Epithelial cell of proximal tubule (primary cell): ENCODE data around the gene MATR3. TPM values are rescaled to one million over a fixed set of nuclear protein-coding genes. Genes with fewer than 3 reads are reported as not detected.

Experiments used
- DNase-seq: peaks from one replicate; pipeline ENCODE4 v3.0.0-alpha.2; 2011; ENCODE audit warnings: low read depth
- H3K4me3 ChIP-seq: 2 replicates; pipeline ENCODE4 v1.5.1; 2011; ENCODE audit warnings: low read depth, mild to moderate bottlenecking, low read length
- CTCF ChIP-seq: conservative IDR thresholded peaks from 2 replicates; pipeline ENCODE4 v1.5.1; 2012; ENCODE audit warnings: low read depth, mild to moderate bottlenecking, low read length
- total RNA-seq: library from RNA; depleted of rRNA; stranded (reverse); fragments of >200 nt; gene quantifications from 2 replicates; pipeline ENCODE4 v1.2.3, GENCODE V29; 2015

MATR3 gene
- total RNA-seq, 1 donor from 2014 or later: 175 TPM

DNA sequence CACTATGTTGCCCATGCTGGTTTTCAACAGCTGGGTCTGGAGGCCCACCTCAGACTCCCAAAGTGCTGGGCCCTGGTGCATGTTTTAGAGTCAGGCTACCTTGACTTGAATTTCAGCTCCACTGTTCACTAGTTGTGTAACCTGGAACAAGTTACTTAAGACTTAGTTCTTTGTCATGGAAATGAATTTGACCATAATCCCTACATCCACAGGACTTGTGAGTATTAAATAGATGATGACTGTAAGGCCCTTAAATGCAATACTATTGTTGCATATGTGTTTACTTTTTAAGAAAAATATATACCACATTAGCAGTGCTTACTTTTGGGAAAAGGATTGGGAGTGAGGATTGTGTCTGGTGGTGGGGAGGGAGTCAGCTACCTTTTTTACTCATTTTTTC, 64.5 kb downstream of the MATR3 start:
- H3K4me3 ChIP-seq: no peak overlapping the region
- TF ChIP-seq CTCF: no peak
- no peak for DNase-seq

DNA sequence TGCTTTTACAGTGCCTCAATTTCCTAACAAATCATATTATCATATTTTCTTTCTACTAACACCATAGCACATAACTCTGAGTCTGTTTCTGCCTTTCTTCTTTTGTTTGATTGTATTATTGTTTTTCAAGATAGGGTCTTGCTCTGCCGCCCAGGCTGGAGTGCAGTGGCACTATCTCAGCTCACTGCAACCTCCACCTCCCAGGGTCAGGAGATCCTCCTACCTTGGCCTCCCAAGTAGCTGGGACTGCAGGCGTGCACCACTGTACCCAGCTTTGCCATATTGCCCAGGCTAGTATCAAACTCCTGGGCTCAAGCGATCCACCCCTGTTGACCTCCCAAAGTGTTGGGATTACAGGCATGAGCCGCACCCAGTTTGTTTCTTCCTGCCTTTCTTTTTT, 66.8 kb downstream of the MATR3 start:
- no peak for DNase-seq
- no peak for TF ChIP-seq CTCF
- H3K4me3 ChIP-seq: no peak overlapping the region

DNA sequence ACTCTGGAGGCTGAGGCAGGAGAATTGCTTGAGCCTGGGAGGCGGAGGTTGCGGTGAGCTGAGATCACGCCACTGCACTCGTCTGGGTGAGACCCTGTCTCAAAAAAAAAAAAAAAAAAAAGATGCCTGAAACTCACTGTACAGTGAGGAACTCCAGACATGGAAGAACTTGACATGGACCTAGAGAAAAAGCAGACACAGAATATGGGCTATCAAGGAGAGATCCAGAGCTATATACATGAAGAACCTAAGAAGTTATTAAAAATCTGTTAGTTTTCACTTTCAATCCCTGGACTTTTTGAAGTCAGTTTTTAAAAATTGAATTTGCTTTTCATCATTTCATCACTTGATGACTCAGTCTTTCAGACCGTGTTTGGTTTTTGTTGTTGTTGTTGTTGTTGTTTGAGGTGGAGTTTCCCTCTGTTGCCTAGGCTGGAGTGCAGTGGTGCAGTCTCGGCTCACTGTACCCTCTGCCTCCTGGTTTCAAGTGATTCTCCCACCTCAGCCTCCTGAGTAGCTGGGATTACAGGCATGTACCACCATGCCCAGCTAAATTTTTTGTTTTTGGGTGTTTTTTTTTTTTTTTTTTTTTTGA, 68.4 kb downstream of the MATR3 start:
- H3K4me3 ChIP-seq: no peak overlapping the region
- no peak for TF ChIP-seq CTCF
- no peak for DNase-seq

GRCh38 chr5:139363937-139364336, 70.4 kb downstream of the MATR3 start:
- DNase-seq: no peak
- no peak for TF ChIP-seq CTCF
- no peak overlapping the region for H3K4me3 ChIP-seq

DNA sequence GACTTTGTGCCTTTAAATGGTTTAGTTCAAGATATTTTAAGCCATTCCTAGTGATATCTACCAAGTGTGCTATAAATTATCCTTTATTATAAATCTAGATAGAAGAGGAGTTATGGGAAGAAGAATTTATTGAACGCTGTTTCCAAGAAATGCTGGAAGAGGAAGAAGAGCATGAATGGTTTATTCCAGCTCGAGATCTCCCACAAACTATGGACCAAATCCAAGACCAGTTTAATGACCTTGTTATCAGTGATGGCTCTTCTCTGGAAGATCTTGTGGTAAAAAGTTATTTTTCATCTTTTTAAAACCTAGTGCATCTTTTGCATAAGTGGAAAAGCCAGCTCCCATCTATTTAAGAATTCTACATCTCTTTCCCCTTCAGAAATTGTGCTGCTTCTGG, 70.9 kb downstream of the MATR3 start:
- TF ChIP-seq CTCF: no peak
- no peak for DNase-seq
- H3K4me3 ChIP-seq: no peak overlapping the region

DNA sequence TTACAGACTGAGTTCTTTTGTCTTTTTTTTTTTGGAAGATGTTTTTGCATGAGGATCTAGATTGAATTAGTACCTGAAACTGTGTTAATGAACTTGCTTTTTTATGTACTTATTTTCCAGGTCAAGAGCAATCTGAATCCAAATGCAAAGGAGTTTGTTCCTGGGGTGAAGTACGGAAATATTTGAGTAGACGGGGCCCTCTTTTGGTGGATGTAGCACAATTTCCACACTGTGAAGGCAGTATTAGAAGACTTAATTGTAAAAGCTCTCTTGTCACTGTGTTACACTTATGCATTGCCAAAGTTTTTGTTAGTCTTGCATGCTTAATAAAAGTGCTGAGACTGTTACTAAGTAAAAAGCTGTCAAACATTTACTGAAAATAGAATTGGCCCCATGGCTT, 75.1 kb downstream of the MATR3 start:
- DNase-seq: no peak
- H3K4me3 ChIP-seq: no peak overlapping the region
- no peak for TF ChIP-seq CTCF

DNA sequence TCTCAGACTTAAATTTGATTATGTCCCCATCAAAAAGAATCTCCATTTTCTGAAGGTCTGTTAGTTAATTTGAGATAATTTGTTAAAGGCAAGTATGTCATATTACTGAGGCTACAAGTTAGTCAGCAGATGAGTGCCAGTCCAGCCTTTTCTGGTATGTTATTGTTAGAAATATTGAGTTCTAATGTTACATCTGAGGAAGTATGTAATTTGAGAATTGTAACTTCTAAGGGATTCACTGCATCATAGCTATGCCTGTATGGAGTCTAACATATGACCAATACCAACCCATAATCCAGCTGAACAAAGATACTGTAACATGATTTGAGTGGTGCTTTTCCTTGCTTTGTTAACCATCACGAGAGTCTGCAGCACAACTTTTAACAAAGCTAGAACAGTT, 75.6 kb downstream of the MATR3 start:
- no peak overlapping the region for H3K4me3 ChIP-seq
- no peak for DNase-seq
- no peak for TF ChIP-seq CTCF
